ENCODE data around the gene PRKCZ. TPM values are rescaled to one million over a fixed set of nuclear protein-coding genes. Genes with fewer than 3 reads are reported as not detected.
A peak's percentile ranks its signal among the peaks of the same experiment; 100 is the strongest.

Gene PRKCZ
- total and polyA plus RNA-seq, 2 of the 4 experiments (the other 2 are of a cell fraction) = 2.0 to 3.5 TPM

DNA sequence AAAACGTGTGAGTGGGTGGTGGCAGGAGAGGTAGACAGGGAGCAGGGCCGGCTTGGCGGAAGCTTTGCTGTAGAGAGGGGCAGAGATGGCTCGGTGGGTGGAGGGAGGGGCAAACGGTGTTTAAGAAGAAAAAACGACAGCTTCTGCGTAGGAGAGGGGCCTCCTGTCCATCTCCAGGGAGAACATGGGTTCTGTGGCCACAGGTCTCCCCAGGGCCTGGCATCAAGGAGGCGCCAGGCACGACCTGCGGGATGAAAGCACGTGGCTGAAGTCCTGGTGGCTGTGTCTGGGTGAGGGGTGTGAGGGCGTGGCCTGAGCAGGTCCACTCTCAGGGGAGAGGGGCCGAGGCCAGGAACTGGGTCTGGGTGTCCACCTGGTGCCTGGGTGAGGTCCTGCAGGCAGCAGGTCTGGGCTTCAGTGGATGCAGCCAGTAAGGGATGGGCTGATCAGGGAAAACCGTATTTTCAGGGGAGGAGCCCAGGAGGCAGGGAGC lies 940 bp upstream of the PRKCZ start:
- Histone ChIP-seq H2BK120ac (ENCODE audit: low read depth, low read length) (no peak overlapping the region), H3K23ac (ENCODE audit: low read depth, low read length) (no peak overlapping the region), H4K8ac (ENCODE audit: low read depth in 2 of 2, low read length in 2 of 2) (no peak overlapping the region), H3K27me3 (ENCODE audit: control insufficient read depth, insufficient read depth, low read length) (peaks cover 63% of the 10 kb centered on the region), H3K4me1 (ENCODE audit: control insufficient read depth, insufficient read depth, low read length) (peaks cover 2% of the 10 kb centered on the region; the same call in 1 of the 2 replicates), H3K9ac (ENCODE audit: low read depth, low read length) (no peak overlapping the region), H4K20me1 (ENCODE audit: insufficient read depth, low read length) (no peaks in the 10 kb centered on the region; the same call in 1 of the 2 replicates), H3K36me3 (ENCODE audit: control insufficient read depth, insufficient read depth, low read length) (no peaks in the 10 kb centered on the region), H3K14ac (replicated peaks; ENCODE audit: low read depth, low read length) (no peak overlapping the region), H3K79me1 (ENCODE audit: low read depth in 1 of 2, low read length in 2 of 2) (no peaks in the 10 kb centered on the region), H3K4me2 (ENCODE audit: low read depth, low read length) (no peak overlapping the region), H4K5ac (ENCODE audit: low read depth, low read length) (no peak overlapping the region), H3K4me3 (ENCODE audit: insufficient read depth, low read depth, low read length) (no peak overlapping the region), H3K18ac (ENCODE audit: low read depth, low read length) (no peak overlapping the region), H2BK5ac (ENCODE audit: low read depth, low read length, poor library complexity, severe bottlenecking) (no peak overlapping the region), H3K9me3 (ENCODE audit: control insufficient read depth, insufficient read depth, low read length) (no peaks in the 10 kb centered on the region; the same call in 1 of the 2 replicates), H2BK20ac (ENCODE audit: low read depth, low read length) (no peak overlapping the region), H3K56ac (ENCODE audit: extremely low read depth, insufficient read depth, low read length) (no peak overlapping the region), H3K27ac (ENCODE audit: insufficient read depth, low read length) (no peak overlapping the region), H4K91ac (ENCODE audit: insufficient read depth, low read depth, low read length) (no peak overlapping the region), H3K9me1 (ENCODE audit: insufficient read depth, low read length) (no peaks in the 10 kb centered on the region), H3K4ac (ENCODE audit: low read depth, low read length) (no peak overlapping the region), H2AK9ac (replicated peaks; ENCODE audit: low read depth, low read length, poor library complexity) (no peak overlapping the region), H2BK15ac (ENCODE audit: low read depth, low read length) (no peak overlapping the region), H2AFZ (replicated peaks; ENCODE audit: low read length, poor library complexity) (peak overlapping the region; percentile 63), H2AK5ac (ENCODE audit: low read depth, low read length) (no peak overlapping the region)
- BruUV-seq (replicated peaks) = no TSS peak
- dilution Hi-C loops (cut with HindIII; ENCODE audit: low sequenced_read_pairs, unreplicated experiment) (no loop called here), in situ Hi-C loops (cut with MboI; ENCODE audit: low sequenced_read_pairs) (loop anchor here (10.0 kb wide), 1 partner anchor 94 kb away; no protein-coding TSS in a partner anchor), intact Hi-C loops (cut with micrococcal nuclease) (loop anchor here (5.0 kb wide), 1 partner anchor 87 kb away; no protein-coding TSS in a partner anchor)
- TF ChIP-seq FOS (IDR thresholded peaks at IDR 0.05; ENCODE audit: low read depth, low read length) = no peak
- no peak for TF ChIP-seq MXI1 (IDR thresholded peaks at IDR 0.05; ENCODE audit: borderline replicate concordance, low read depth, low read length)
- TF ChIP-seq, protein P1, sequence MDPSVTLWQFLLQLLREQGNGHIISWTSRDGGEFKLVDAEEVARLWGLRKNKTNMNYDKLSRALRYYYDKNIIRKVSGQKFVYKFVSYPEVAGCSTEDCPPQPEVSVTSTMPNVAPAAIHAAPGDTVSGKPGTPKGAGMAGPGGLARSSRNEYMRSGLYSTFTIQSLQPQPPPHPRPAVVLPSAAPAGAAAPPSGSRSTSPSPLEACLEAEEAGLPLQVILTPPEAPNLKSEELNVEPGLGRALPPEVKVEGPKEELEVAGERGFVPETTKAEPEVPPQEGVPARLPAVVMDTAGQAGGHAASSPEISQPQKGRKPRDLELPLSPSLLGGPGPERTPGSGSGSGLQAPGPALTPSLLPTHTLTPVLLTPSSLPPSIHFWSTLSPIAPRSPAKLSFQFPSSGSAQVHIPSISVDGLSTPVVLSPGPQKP (IDR thresholded peaks at IDR 0.05; ENCODE audit: borderline replicate concordance, low read depth, low read length) = no peak
- TF ChIP-seq MAFK (IDR thresholded peaks at IDR 0.05; ENCODE audit: low read depth, low read length) = no peak
- no peak for TF ChIP-seq SMC3 (IDR thresholded peaks at IDR 0.05; ENCODE audit: low read depth, low read length)
- TF ChIP-seq CHD1 (IDR thresholded peaks at IDR 0.05; ENCODE audit: low read depth, low read length) = no peak
- ChIA-PET CTCF (no interaction called here), POLR2A (ENCODE audit: unreplicated experiment) (no interaction called here)
- DNase-seq (no peak), ATAC-seq (ENCODE audit: low read depth) (no peak)
- WGBS, 2 experiments (ENCODE audit: extremely low coverage in 2 of 2, insufficient read length in 1 of 2) = 23% methylated on average over 4 of the region's 14 CpGs; no CpG with 5 or more reads in 1 of the 2 experiments
